GM18858 (cell line): Measurements from ENCODE around the gene CDH18.

Experiments
- ATAC-seq: cut with Tn5 transposase; IDR thresholded peaks from one replicate; pipeline ENCODE4 v1.9.1; 2021; ENCODE audit not compliant: unreplicated experiment

Gene CDH18

GRCh38 chr5:19930451-19930850 lies 57.5 kb downstream of the CDH18 start:
- ATAC-seq: no peak

GRCh38 chr5:19928562-19929421 lies 59.2 kb downstream of the CDH18 start:
- ATAC-seq: peak; percentile 51

DNA sequence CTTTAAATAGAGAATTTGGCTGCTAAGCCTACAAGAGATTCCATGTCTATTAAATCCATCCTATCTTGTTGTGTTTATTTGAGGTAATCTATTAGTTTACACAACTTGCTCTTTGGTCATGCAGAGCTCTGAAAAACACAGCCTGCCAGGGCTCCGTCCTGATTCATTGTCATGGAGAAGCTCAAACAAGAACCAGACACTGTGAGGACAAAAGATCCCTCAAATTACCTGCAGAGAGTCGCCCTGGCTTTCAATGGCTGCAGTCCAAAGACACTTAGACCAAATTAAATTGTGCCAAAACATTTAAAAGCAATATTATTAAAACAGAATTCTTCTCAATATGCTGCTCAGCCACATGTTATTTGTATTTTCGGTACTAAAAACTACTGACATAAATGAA lies 60.1 kb downstream of the CDH18 start:
- no peak for ATAC-seq

DNA sequence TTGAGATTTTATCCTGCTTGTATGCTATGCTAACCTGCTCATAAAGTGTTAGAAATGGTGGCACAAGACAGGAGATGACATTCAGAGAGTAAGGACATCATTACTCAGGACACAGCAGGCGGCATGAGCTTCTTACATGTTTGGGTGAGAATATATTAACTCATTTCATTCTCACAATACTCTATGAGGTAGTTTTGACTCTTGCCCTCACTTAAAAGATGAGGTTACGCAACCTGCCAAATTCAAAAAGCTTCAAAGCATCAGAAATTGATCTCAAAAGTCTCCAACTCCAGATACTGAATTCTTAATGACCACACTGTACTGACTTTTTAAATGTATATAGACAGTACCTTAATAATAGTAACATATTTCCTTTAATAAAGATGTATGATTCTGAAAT lies 60.8 kb downstream of the CDH18 start:
- no peak for ATAC-seq

DNA sequence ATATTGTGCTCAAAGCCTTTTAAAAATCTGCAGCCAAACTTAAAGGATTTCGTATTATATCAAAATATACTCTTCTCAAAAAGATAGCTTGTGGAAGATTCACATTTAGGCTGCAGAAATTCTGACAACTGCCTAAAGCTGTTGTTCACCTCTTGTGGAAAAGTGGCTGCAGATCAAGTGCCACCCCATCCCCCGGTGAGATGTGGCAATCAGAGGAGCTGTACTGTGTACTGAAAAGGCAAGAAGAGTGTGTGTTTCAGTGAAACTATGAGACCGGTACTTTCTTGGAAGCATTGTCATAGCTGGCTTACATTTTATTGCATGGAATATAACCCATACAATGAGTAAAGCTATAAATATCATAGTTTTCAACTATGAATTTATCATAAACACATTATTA lies 64.3 kb downstream of the CDH18 start:
- no peak for ATAC-seq

- ATAC-seq: no peak
These were observed 67.2 kb downstream of the CDH18 start for GRCh38 chr5:19920761-19921160.

GRCh38 chr5:19918780-19919179 lies 69.2 kb downstream of the CDH18 start:
- ATAC-seq: no peak

GRCh38 chr5:19917588-19918122 lies 70.3 kb downstream of the CDH18 start:
- ATAC-seq: no peak

- no peak for ATAC-seq
These were observed 77.9 kb downstream of the CDH18 start for GRCh38 chr5:19910136-19910535.

GRCh38 chr5:19904766-19905165 lies 83.2 kb downstream of the CDH18 start:
- no peak for ATAC-seq

GRCh38 chr5:19903611-19904010 lies 84.4 kb downstream of the CDH18 start:
- ATAC-seq: no peak

DNA sequence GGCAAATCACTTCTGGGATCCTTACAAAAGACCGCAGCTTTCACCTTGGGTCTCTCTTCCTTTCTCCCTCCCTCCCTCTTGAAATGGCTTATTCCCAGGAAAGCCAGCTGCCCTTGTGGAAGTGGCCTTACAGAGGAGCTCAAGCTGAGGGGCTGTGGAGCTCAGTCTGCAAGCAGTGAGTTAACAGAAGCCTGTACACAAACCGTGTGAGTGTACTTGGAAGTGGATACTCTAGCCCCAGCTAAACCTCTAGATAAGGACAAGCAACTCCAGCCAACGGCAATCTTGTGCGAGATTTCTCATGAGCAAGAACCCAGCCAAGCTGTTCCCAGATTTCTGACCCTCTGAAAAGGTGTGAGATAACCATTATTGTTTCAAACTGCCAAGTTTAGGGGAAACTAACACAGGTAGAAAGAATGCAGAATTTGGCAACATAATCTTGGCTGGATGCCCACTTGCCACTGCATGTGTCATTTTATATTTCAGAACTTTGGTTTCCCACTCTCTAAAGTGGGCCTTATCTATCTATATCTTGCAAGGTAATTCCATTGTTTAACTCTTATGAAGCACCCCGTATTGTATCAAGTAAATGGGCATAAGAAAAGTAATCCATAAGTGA lies 85.6 kb downstream of the CDH18 start:
- no peak for ATAC-seq

GRCh38 chr5:19900269-19900668 lies 87.7 kb downstream of the CDH18 start:
- no peak for ATAC-seq

- no peak for ATAC-seq
These were observed 96.3 kb downstream of the CDH18 start for GRCh38 chr5:19891658-19892057.

DNA sequence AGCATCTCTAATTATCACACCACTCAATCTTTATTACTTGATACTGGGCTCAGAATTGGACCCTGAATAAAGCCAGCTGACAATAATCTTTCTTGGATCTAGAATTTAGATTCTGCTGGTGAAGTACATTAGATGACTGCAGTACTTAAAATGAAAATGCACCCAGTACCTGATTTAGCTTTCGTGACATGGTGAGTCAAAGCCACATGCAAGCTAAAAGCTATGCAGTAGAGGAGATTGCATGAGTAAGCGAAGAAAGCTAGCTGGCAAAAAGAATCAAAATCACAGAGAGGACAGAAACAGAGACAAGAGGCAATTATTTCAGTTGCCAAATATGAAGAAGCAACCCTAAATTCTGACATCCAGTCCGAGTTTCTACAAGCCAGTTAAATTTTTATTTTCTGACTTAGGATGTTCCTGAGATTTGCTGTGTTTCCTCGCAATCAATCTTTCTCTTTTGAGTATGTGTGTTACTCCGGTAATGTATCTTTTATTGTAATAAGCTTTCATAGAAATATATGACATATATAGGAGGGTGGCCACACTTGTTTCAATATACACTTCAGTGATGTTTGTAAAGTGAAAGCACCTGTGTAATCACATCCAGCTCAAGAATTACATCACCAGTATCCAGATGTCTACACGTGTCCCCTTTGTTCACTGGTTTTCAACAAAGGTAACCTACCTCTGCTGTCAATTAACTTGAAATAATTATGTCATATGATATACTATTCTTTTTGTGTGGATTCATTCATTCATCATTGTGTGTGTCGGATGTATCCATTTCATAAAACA lies 101.7 kb downstream of the CDH18 start:
- ATAC-seq: no peak

GRCh38 chr5:19885040-19885824 lies 102.8 kb downstream of the CDH18 start:
- ATAC-seq: no peak

DNA sequence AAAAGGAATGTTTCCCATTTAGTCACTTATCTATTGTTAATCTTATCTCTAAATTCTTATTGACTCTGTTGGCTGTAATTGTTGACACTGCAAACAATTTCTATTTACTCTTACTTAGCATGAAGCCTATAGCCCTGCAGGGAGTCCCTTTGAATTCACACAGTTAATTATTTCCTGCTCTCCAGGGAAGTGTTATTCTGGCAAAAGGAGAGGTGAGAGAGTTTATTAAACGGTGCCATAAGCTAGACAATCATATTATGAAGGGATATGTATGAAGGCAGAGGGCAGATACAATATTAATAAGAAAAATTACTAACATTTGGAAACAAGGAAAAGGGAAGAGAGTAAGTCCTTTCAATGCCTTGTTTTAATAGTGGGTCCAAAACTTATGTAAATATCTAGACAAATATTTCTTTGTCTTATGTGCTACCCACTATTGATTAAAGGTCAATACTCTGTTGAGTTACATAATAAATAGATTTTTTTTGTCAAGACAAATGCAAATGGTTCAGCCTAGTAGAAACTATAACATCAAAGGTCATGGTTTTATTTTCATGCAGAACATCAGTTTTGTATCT lies 107.1 kb downstream of the CDH18 start:
- no peak for ATAC-seq

- ATAC-seq: no peak
These were observed 107.5 kb downstream of the CDH18 start for GRCh38 chr5:19880458-19880857.

GRCh38 chr5:19874811-19875210 lies 113.2 kb downstream of the CDH18 start:
- no peak for ATAC-seq

- ATAC-seq: no peak
These were observed 121.9 kb downstream of the CDH18 start for GRCh38 chr5:19866090-19866450.
